Ascending aorta (tissue), 2 donors: ENCODE data around the gene PTPRN2. TPM values are rescaled to one million over a fixed set of nuclear protein-coding genes. Genes with fewer than 3 reads are reported as not detected.

Experiments
- DNase-seq, 2 donors: peaks; one replicate each; pipeline ENCODE4 v3.0.0-alpha.2; 2019; ENCODE audit warnings: low spot score in 2 of 2
- H3K27ac ChIP-seq, 2 donors: fragments of 200-600 bp; sonication (generic); one replicate each; pipeline ENCODE4 v1.5.1; 2016 to 2017; ENCODE audit warnings: mild to moderate bottlenecking in 1 of 2
- H3K27me3 ChIP-seq: fragments of 200-600 bp; sonication (generic); one replicate; pipeline ENCODE4 v1.5.1; 2017
- H3K36me3 ChIP-seq, 2 donors: fragments of 200-600 bp; sonication (generic); one replicate each; pipeline ENCODE4 v1.5.1; 2016
- H3K4me1 ChIP-seq, 2 donors: fragments of 200-600 bp; sonication (generic); one replicate each; pipeline ENCODE4 v1.5.1; 2016 to 2017; ENCODE audit warnings: mild to moderate bottlenecking in 1 of 2
- H3K4me3 ChIP-seq, 2 donors: fragments of 200-600 bp; sonication (generic); one replicate each; pipeline ENCODE4 v1.5.1; 2016 to 2017; ENCODE audit warnings: mild to moderate bottlenecking in 1 of 2
- H3K9me3 ChIP-seq, 2 donors: fragments of 200-600 bp; sonication (generic); one replicate each; pipeline ENCODE4 v1.5.1; 2016
- CTCF ChIP-seq, 3 experiments: fragments of 200-600 bp in 2 of 3; fragments of 450-650 bp in 1 of 3; sonication (generic) in 2 of 3; IDR thresholded peaks; one replicate each; pipeline ENCODE4 v1.5.1; 2016 to 2019; ENCODE audit warnings: antibody characterized with exemption in 3 of 3, mild to moderate bottlenecking in 1 of 3, moderate library complexity in 1 of 3
- intact Hi-C: fragments of 100-400 bp; cut with DNase I; formaldehyde crosslinking; loops from one replicate; pipeline ENCODE4 v1.15.1; 2023
- total RNA-seq: library from RNA; depleted of rRNA; stranded (reverse); fragments of >200 nt; gene quantifications from one replicate; pipeline ENCODE4 v1.1.0, GENCODE V29; 2016

The PTPRN2 gene
- total RNA-seq, 1 donor from 2014 or later = 7.3 TPM

DNA sequence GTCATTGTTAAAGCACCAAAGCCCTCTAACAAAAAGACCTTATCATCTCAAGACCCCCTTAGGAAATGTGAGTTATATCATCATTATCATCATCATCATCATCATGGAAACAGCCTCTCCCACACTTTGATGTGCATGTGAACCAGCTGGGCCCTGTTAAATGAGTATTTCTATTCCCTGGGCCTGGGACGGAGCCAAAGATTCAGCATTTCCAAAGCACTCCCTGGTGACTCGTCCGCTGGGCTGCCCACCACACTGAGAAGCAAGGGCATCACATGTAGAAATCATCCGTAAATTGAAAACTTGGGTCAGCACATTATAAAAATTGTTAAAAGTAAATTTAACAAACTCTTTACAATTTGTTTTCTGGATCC lies 88.6 kb downstream of the PTPRN2 start:
- no peaks in the 10 kb centered on the region for H3K27me3 ChIP-seq
- no peaks in the 10 kb centered on the region for H3K4me1 ChIP-seq
- DNase-seq = no peak
- intact Hi-C loops = no loop called here
- no peak for TF ChIP-seq CTCF (IDR thresholded peaks at IDR 0.05)
- H3K4me3 ChIP-seq = no peak overlapping the region
- H3K27ac ChIP-seq = no peak overlapping the region
- H3K9me3 ChIP-seq = no peaks in the 10 kb centered on the region
- H3K36me3 ChIP-seq = no peaks in the 10 kb centered on the region

DNA sequence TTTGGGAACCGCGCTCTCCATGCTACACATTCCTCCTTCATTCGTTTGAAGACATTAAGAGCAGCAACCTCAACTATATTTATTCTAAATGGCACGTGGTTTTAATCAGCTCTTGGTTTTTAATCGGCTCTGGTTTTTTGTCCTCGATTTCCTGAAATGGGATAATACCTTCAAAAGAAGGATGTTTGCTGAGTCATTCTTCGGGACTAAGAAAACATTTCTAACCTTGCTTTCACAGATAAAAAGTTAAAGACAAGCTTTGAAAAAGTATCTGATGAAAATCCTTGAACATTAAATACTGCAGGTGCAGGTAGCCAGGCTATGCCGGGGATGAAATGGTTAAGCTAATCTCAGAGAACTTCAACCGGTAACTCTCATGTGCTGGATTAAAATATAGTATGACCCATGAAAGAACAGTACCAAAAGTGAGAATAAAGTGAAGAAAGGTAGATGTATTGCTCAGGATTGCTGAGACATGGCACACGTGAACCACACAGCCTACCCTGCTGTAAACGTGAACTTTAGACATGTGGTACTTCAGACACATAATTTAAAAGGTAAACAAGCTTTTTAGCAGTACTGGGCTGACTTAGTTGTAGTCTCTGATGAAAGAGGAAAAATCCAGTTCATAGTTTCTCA lies 89.1 kb downstream of the PTPRN2 start:
- Histone ChIP-seq H3K27ac (no peak overlapping the region), H3K4me1 (no peaks in the 10 kb centered on the region), H3K36me3 (no peaks in the 10 kb centered on the region), H3K9me3 (no peaks in the 10 kb centered on the region), H3K27me3 (no peaks in the 10 kb centered on the region), H3K4me3 (no peak overlapping the region)
- TF ChIP-seq CTCF (IDR thresholded peaks at IDR 0.05) = no peak
- no peak for DNase-seq
- intact Hi-C loops = no loop called here

DNA sequence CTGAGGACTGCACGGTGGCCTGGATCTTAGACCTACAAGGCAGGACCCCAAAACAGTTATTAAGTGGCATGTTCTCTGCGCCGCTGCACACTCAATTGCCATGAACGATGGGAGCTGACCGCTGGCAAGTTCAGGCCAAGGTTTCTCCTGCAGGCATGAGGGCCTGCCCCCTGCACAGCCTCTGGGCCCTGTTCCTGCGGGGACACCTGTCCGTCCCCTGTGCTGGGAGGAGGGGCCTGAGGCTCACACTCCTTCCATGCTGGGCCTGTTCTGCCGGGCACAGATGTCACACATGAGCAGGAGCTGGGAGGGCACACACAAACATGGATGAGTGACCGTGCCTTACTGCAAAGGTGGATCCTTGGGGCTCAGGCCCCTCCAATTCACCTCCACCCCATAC lies 90.0 kb downstream of the PTPRN2 start:
- H3K27ac ChIP-seq = no peak overlapping the region
- no peaks in the 10 kb centered on the region for H3K27me3 ChIP-seq
- H3K9me3 ChIP-seq = no peaks in the 10 kb centered on the region
- intact Hi-C loops = no loop called here
- no peaks in the 10 kb centered on the region for H3K36me3 ChIP-seq
- DNase-seq = no peak
- no peaks in the 10 kb centered on the region for H3K4me1 ChIP-seq
- no peak for TF ChIP-seq CTCF (IDR thresholded peaks at IDR 0.05)
- no peak overlapping the region for H3K4me3 ChIP-seq

DNA sequence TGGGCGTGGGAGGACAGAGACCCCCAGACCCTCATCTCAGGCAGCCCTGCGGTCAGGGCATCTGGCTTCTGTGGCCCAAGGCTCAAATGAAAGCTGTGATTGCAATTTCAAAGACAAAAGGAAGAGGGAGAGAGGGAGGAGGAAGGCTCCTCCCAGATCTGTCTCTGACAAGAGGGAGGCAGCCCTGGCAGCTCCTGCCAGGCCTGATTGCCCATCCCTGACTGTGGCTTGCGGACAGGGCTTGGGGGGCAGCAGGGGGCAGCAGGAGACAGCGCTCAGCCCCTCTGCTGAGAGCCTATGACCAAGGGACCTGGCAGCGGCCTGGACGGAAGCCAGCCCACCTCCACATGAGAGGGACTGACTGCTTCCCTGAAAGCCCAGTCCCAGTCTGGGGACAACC lies 91.8 kb downstream of the PTPRN2 start:
- no peak for DNase-seq
- intact Hi-C loops = no loop called here
- Histone ChIP-seq H3K4me3 (no peak overlapping the region), H3K36me3 (no peaks in the 10 kb centered on the region), H3K27ac (no peak overlapping the region), H3K27me3 (no peaks in the 10 kb centered on the region), H3K9me3 (no peaks in the 10 kb centered on the region), H3K4me1 (no peaks in the 10 kb centered on the region)
- no peak for TF ChIP-seq CTCF (IDR thresholded peaks at IDR 0.05)

DNA sequence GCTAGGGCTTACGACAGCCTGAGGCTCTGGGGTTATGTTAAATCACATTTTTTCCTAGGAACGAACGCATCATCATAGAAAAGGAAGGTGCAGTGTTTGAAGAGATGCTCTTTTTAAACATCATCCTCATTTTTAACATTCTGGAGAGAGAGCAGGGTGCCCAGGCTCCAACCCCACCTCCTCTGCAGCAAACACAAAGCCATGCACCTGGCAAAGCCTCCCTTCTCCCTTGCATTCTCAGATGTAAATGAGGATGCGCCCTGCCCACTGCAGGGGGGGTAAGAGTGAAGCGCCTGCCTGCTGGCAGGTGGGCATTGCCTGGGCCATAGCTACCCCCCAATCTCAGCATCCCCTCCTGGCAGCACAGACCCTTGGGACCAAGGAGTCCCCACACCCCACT lies 92.4 kb downstream of the PTPRN2 start:
- intact Hi-C loops = no loop called here
- H3K27me3 ChIP-seq = no peaks in the 10 kb centered on the region
- H3K36me3 ChIP-seq = no peaks in the 10 kb centered on the region
- no peak for DNase-seq
- H3K4me1 ChIP-seq = no peaks in the 10 kb centered on the region
- no peak for TF ChIP-seq CTCF (IDR thresholded peaks at IDR 0.05)
- H3K9me3 ChIP-seq = no peaks in the 10 kb centered on the region
- no peak overlapping the region for H3K4me3 ChIP-seq
- H3K27ac ChIP-seq = no peak overlapping the region

GRCh38 chr7:158494643-158495042 lies 93.0 kb downstream of the PTPRN2 start:
- H3K36me3 ChIP-seq = no peaks in the 10 kb centered on the region
- intact Hi-C loops = no loop called here
- no peak for DNase-seq
- no peaks in the 10 kb centered on the region for H3K27me3 ChIP-seq
- H3K9me3 ChIP-seq = no peaks in the 10 kb centered on the region
- H3K4me1 ChIP-seq = no peaks in the 10 kb centered on the region
- TF ChIP-seq CTCF (IDR thresholded peaks at IDR 0.05) = no peak
- H3K27ac ChIP-seq = no peak overlapping the region
- H3K4me3 ChIP-seq = no peak overlapping the region
